Uterus (tissue), 4 donors: ENCODE data around the gene LBHD1. TPM values are rescaled to one million over a fixed set of nuclear protein-coding genes. Genes with fewer than 3 reads are reported as not detected.

Source experiments
- DNase-seq, 2 donors: peaks; one replicate each; pipeline ENCODE4 v3.0.0-alpha.2; 2019 to 2020
- H3K27ac ChIP-seq, 2 donors: fragments of 200-600 bp; sonication (generic); 1 replicate in 1 of 2; 2 replicates in 1 of 2; pipeline ENCODE4 v1.5.1; 2016 to 2018
- H3K27me3 ChIP-seq, 2 donors: fragments of 200-600 bp; sonication (generic); one replicate each; pipeline ENCODE4 v1.5.1; 2018 to 2019; ENCODE audit warnings: control low read depth in 1 of 2
- H3K36me3 ChIP-seq, 2 donors: fragments of 200-600 bp; sonication (generic); one replicate each; pipeline ENCODE4 v1.5.1; 2019; ENCODE audit warnings: control low read depth in 1 of 2
- H3K4me1 ChIP-seq, 2 donors: fragments of 200-600 bp; sonication (generic); one replicate each; pipeline ENCODE4 v1.5.1; 2018 to 2019; ENCODE audit warnings: control low read depth in 1 of 2
- H3K4me3 ChIP-seq, 2 donors: fragments of 200-600 bp; sonication (generic); 1 replicate in 1 of 2; 2 replicates in 1 of 2; pipeline ENCODE4 v1.5.1; 2018 to 2019; ENCODE audit warnings: mild to moderate bottlenecking in 1 of 2
- H3K9me3 ChIP-seq, 2 donors: fragments of 200-600 bp; sonication (generic); one replicate each; pipeline ENCODE4 v1.5.1; 2019; ENCODE audit warnings: control low read depth in 1 of 2
- CTCF ChIP-seq, 4 experiments: fragments of 200-600 bp in 2 of 4; fragments of 450-650 bp in 2 of 4; sonication (generic) in 2 of 4; IDR thresholded peaks; one replicate each; pipeline ENCODE4 v1.5.1; 2016 to 2019; ENCODE audit warnings: antibody characterized with exemption in 4 of 4, mild to moderate bottlenecking in 2 of 4, moderate library complexity in 1 of 4
- POLR2A ChIP-seq, 2 donors: fragments of 450-650 bp; IDR thresholded peaks; one replicate each; pipeline ENCODE4 v1.6.1; 2016; ENCODE audit warnings: antibody characterized with exemption in 2 of 2, mild to moderate bottlenecking in 1 of 2, moderate library complexity in 1 of 2
- intact Hi-C: fragments of 100-400 bp; cut with DNase I; formaldehyde crosslinking; loops from one replicate; pipeline ENCODE4 v1.15.1; 2023; ENCODE audit warnings: low total_unique reads
- total RNA-seq, 4 donors: library from RNA; depleted of rRNA in 3 of 4; stranded (reverse); fragments of >200 nt in 3 of 4; gene quantifications; one replicate each; pipeline versions ENCODE4 v1.1.0 to v1.2.4, GENCODE V29; 2014 to 2023
- donor health status: DM: yes; HTN: yes; CAD: no.

Gene LBHD1
- total RNA-seq, 4 donors from 2014 or later: 3.5 to 18.2 (median 6.9) TPM; not detected in 1

GRCh38 chr11:62708793-62709192, 36.7 kb upstream of the LBHD1 start:
- Histone ChIP-seq H3K27ac (peak overlapping the region; percentile 89 to 94), H3K9me3 (no peaks in the 10 kb centered on the region), H3K4me1 (peaks cover 9 to 22% of the 10 kb centered on the region in 2 donors), H3K4me3 (peak overlapping the region; percentile 49 to 54), H3K36me3 (no peaks in the 10 kb centered on the region), H3K27me3 (no peaks in the 10 kb centered on the region)
- peak; percentile 37 to 53 for DNase-seq
- TF ChIP-seq POLR2A (IDR thresholded peaks at IDR 0.05) (no peak), CTCF (IDR thresholded peaks at IDR 0.05) (no peak)
- intact Hi-C loops: no loop called here

GRCh38 chr11:62708392-62708791, 36.3 kb upstream of the LBHD1 start:
- Histone ChIP-seq H3K27me3 (no peaks in the 10 kb centered on the region), H3K9me3 (no peaks in the 10 kb centered on the region), H3K36me3 (no peaks in the 10 kb centered on the region), H3K4me1 (peaks cover 9 to 22% of the 10 kb centered on the region in 2 donors), H3K4me3 (peak overlapping the region in 1 of 2 donors; percentile 49), H3K27ac (peak overlapping the region; percentile 89 to 94)
- intact Hi-C loops: no loop called here
- DNase-seq: peak; percentile 39 to 40
- TF ChIP-seq POLR2A (IDR thresholded peaks at IDR 0.05) (no peak), CTCF (IDR thresholded peaks at IDR 0.05) (no peak)

- no peak for TF ChIP-seq CTCF (IDR thresholded peaks at IDR 0.05)
- TF ChIP-seq POLR2A (IDR thresholded peaks at IDR 0.05): no peak
- H3K27ac ChIP-seq: peak within 1 kb of the TSS; percentile 89 to 94
- H3K9me3 ChIP-seq: no peaks in the 10 kb centered on the region
- intact Hi-C loops: no loop called here
- peaks cover 9 to 22% of the 10 kb centered on the region in 2 donors for H3K4me1 ChIP-seq
- DNase-seq: no peak
- no peaks in the 10 kb centered on the region for H3K36me3 ChIP-seq
- no peaks in the 10 kb centered on the region for H3K27me3 ChIP-seq
- H3K4me3 ChIP-seq: peak within 1 kb of the TSS; percentile 47 to 71
Observed at GRCh38 chr11:62707277-62707861, 35.3 kb upstream of the LBHD1 start, which contains the start of the genes BSCL2 and GNG3. Gene BSCL2, minus strand, starts transcription at chr11:62707424. Its CDS starts 229 bp downstream, at chr11:62707195. Gene GNG3, plus strand, starts transcription at chr11:62707676. Its CDS starts 620 bp downstream, at chr11:62708296.

- H3K36me3 ChIP-seq: no peaks in the 10 kb centered on the region
- H3K4me1 ChIP-seq: peaks cover 9 to 22% of the 10 kb centered on the region in 2 donors
- no peaks in the 10 kb centered on the region for H3K27me3 ChIP-seq
- intact Hi-C loops: no loop called here
- TF ChIP-seq POLR2A (IDR thresholded peaks at IDR 0.05) (no peak), CTCF (IDR thresholded peaks at IDR 0.05) (no peak)
- H3K27ac ChIP-seq: peak overlapping the region; percentile 72 to 78
- peak overlapping the region; percentile 47 to 71 for H3K4me3 ChIP-seq
- peak in 1 of 2 donors; percentile 37 for DNase-seq
- H3K9me3 ChIP-seq: no peaks in the 10 kb centered on the region
Observed at GRCh38 chr11:62706850-62707247, 34.8 kb upstream of the LBHD1 start.
